Osteocyte (in vitro differentiated cells): ENCODE data around the gene MRPS24. TPM values are rescaled to one million over a fixed set of nuclear protein-coding genes. Genes with fewer than 3 reads are reported as not detected.

Experiments used
- DNase-seq: peaks from one replicate; pipeline ENCODE4 v3.0.0; 2021; ENCODE audit warnings: mixed read lengths; ENCODE audit not compliant: unreplicated experiment; ENCODE audit errors: extremely low spot score
- H3K27ac Mint-ChIP-seq: one replicate; pipeline ENCODE4 v1.8.0; 2021; ENCODE audit warnings: mild to moderate bottlenecking, mixed read lengths; ENCODE audit not compliant: unreplicated experiment
- H3K27me3 Mint-ChIP-seq: one replicate; pipeline ENCODE4 v1.8.0; 2021; ENCODE audit warnings: mixed read lengths; ENCODE audit not compliant: unreplicated experiment
- H3K36me3 Mint-ChIP-seq: one replicate; pipeline ENCODE4 v1.8.0; 2021; ENCODE audit warnings: mixed read lengths; ENCODE audit not compliant: unreplicated experiment
- H3K4me1 Mint-ChIP-seq: one replicate; pipeline ENCODE4 v1.8.0; 2021; ENCODE audit warnings: mixed read lengths; ENCODE audit not compliant: unreplicated experiment
- H3K4me3 Mint-ChIP-seq: one replicate; pipeline ENCODE4 v1.8.0; 2021; ENCODE audit warnings: mild to moderate bottlenecking, moderate library complexity, mixed read lengths; ENCODE audit not compliant: unreplicated experiment
- H3K9me3 Mint-ChIP-seq: one replicate; pipeline ENCODE4 v1.8.0; 2021; ENCODE audit warnings: mixed read lengths; ENCODE audit not compliant: unreplicated experiment
- CTCF ChIP-seq: fragments of 200-600 bp; sonication (generic); IDR thresholded peaks from 2 replicates; pipeline ENCODE4 v1.5.0; 2021; ENCODE audit warnings: antibody characterized with exemption, mild to moderate bottlenecking, moderate library complexity
- total RNA-seq: library from RNA; stranded (reverse); gene quantifications from 2 replicates; pipeline ENCODE4 v1.2.1, GENCODE V29; 2021

MRPS24 gene
- total RNA-seq, 1 donor from 2014 or later, result 90.7 TPM

DNA sequence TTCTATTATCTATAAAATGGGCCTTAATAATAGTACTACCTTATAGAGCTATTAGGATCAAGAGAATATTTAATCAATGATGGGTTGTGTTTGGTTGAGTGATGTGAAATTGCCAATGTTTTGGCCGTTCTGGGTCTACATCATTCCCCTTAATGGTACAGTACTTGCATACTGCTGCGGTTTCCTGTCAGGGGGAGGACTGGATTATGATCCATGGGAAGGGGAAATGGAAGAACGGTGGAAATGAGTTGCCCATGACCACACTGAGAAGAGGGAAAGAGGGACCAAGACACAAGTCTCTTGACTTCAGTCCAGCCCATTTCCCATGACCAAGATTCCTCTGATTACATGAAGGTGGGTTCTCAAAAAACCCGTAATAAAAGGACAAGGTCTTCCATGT lies 999 bp upstream of the MRPS24 start:
- no peaks in the 10 kb centered on the region for H3K27me3 Mint-ChIP-seq
- DNase-seq, result no peak
- peaks cover 4% of the 10 kb centered on the region for H3K9me3 Mint-ChIP-seq
- peaks cover 46% of the 10 kb centered on the region for H3K4me1 Mint-ChIP-seq
- peaks cover 17% of the 10 kb centered on the region for H3K36me3 Mint-ChIP-seq
- peak overlapping the region; percentile 86 for H3K4me3 Mint-ChIP-seq
- H3K27ac Mint-ChIP-seq, result peak overlapping the region; percentile 97
- no peak for TF ChIP-seq CTCF

DNA sequence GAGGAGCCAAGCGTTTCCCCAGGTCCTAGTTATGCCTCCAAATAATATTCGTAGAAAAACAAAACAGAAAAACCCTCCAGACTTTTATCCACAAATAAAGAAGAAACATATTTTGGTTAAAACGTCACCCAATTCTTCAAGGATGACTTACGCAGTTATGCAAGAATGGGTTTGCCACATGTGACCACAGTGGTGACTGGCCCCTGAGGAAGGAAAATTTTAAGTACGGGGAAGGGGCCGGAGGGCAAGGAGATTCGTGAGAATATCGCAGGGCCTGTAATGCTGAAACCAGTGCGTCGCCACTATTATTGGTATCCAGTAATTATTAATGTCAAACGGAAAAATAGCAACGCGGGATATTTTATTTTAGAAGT lies 537 bp upstream of the MRPS24 start:
- Mint-ChIP-seq H3K4me3 (peak overlapping the region; percentile 86), H3K27ac (peak overlapping the region; percentile 97), H3K9me3 (peaks cover 7% of the 10 kb centered on the region), H3K4me1 (peaks cover 46% of the 10 kb centered on the region), H3K36me3 (peaks cover 17% of the 10 kb centered on the region), H3K27me3 (no peaks in the 10 kb centered on the region)
- no peak for TF ChIP-seq CTCF
- no peak for DNase-seq

GRCh38 chr7:43868681-43869005 lies 674 bp downstream of the MRPS24 start:
- Mint-ChIP-seq H3K27me3 (no peaks in the 10 kb centered on the region), H3K4me1 (peaks cover 44% of the 10 kb centered on the region), H3K9me3 (peaks cover 7% of the 10 kb centered on the region), H3K36me3 (peaks cover 17% of the 10 kb centered on the region), H3K27ac (peak overlapping the region; percentile 65), H3K4me3 (peak overlapping the region; percentile 86)
- DNase-seq, result no peak
- TF ChIP-seq CTCF, result no peak

DNA sequence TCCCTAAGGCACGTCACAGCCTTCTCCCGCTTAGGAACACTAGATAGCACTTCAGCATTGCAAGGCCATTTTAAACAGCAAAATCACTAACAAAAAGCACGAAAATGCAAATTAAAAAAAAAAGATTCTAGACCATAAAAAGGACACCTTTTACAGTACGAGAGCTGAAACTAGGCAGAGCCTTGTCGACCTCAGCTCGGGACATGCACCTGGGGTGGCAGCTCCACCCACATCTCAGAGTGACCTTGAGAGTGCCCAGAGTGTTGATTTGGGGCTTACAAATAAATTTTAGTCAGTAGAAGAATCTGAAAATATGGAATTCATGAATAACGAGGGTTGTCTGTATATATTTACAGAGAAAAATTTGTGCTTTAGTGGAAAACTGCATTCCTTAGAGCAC lies 1.1 kb downstream of the MRPS24 start:
- Mint-ChIP-seq H3K27ac (no peak overlapping the region), H3K9me3 (peaks cover 7% of the 10 kb centered on the region), H3K36me3 (peaks cover 17% of the 10 kb centered on the region), H3K4me1 (peaks cover 41% of the 10 kb centered on the region), H3K27me3 (peaks cover 4% of the 10 kb centered on the region), H3K4me3 (peak overlapping the region; percentile 86)
- DNase-seq, result no peak
- TF ChIP-seq CTCF, result no peak

GRCh38 chr7:43865277-43865676 lies 4.0 kb downstream of the MRPS24 start:
- Mint-ChIP-seq H3K27me3 (peaks cover 8% of the 10 kb centered on the region), H3K27ac (no peak overlapping the region), H3K9me3 (peaks cover 7% of the 10 kb centered on the region), H3K36me3 (peaks cover 17% of the 10 kb centered on the region), H3K4me1 (peaks cover 19% of the 10 kb centered on the region), H3K4me3 (no peak overlapping the region)
- DNase-seq, result no peak
- no peak for TF ChIP-seq CTCF
